CD4-positive, alpha-beta memory T cell (primary cell): ENCODE data around the gene ST6GALNAC4. TPM values are rescaled to one million over a fixed set of nuclear protein-coding genes. Genes with fewer than 3 reads are reported as not detected.
A peak's percentile ranks its signal among the peaks of the same experiment; 100 is the strongest.

ENCODE experiments used
- CTCF ChIA-PET: fragments of 350-600 bp; sonication (Branson Sonifier 250); formaldehyde crosslinking; loops from one replicate; lab custom pipeline; 2021; ENCODE audit warnings: inconsistent platforms; ENCODE audit not compliant: partially characterized antibody; lab: Charles Lee
- POLR2A ChIA-PET: fragments of 350-600 bp; sonication (Branson Sonifier 250); formaldehyde crosslinking; loops from one replicate; lab custom pipeline; 2021; ENCODE audit not compliant: partially characterized antibody; lab: Charles Lee
- DNase-seq, 5 donors: peaks; one replicate each; pipeline versions ENCODE4 v3.0.0 to v3.0.0-alpha.2; 2020 to 2022; ENCODE audit warnings: mixed read lengths in 1 of 5
- H3K27ac ChIP-seq: one replicate; pipeline ENCODE4 v1.7.0; 2013; ENCODE audit warnings: low read depth, low read length
- H3K27me3 ChIP-seq: 2 replicates; pipeline ENCODE4 v1.7.0; 2013; ENCODE audit warnings: mild to moderate bottlenecking, low read length, moderate library complexity; ENCODE audit not compliant: insufficient read depth
- H3K36me3 ChIP-seq: 2 replicates; pipeline ENCODE4 v1.7.0; 2013; ENCODE audit warnings: mild to moderate bottlenecking, low read length, moderate library complexity; ENCODE audit not compliant: insufficient read depth
- H3K4me1 ChIP-seq: 2 replicates; pipeline ENCODE4 v1.7.0; 2013; ENCODE audit warnings: mild to moderate bottlenecking, low read length, moderate library complexity; ENCODE audit not compliant: insufficient read depth
- H3K4me3 ChIP-seq, 2 donors: one replicate each; pipeline ENCODE4 v1.7.0; 2013; ENCODE audit warnings: low read length in 2 of 2, mild to moderate bottlenecking in 1 of 2
- H3K9me3 ChIP-seq, 2 donors: one replicate each; pipeline ENCODE4 v1.7.0; 2013; ENCODE audit warnings: low read length in 2 of 2, control low read depth in 1 of 2; ENCODE audit not compliant: control insufficient read depth in 1 of 2
- H3K27ac Mint-ChIP-seq, 7 donors: one replicate each; pipeline ENCODE4 v1.8.0; 2020 to 2021; ENCODE audit warnings: mixed read lengths in 7 of 7, mild to moderate bottlenecking in 6 of 7, inconsistent platforms in 3 of 7, moderate library complexity in 3 of 7
- H3K27me3 Mint-ChIP-seq, 2 donors: one replicate each; pipeline ENCODE4 v1.8.0; 2020 to 2021; ENCODE audit warnings: mixed read lengths in 2 of 2
- H3K36me3 Mint-ChIP-seq, 2 donors: one replicate each; pipeline ENCODE4 v1.8.0; 2020 to 2021; ENCODE audit warnings: mixed read lengths in 2 of 2, inconsistent platforms in 1 of 2, mild to moderate bottlenecking in 1 of 2
- H3K4me1 Mint-ChIP-seq, 4 donors: one replicate each; pipeline ENCODE4 v1.8.0; 2020 to 2021; ENCODE audit warnings: mixed read lengths in 4 of 4, mild to moderate bottlenecking in 1 of 4
- H3K4me3 Mint-ChIP-seq, 8 donors: one replicate each; pipeline ENCODE4 v1.8.0; 2020 to 2021; ENCODE audit warnings: mixed read lengths in 8 of 8, mild to moderate bottlenecking in 7 of 8, moderate library complexity in 6 of 8, inconsistent platforms in 3 of 8
- H3K9me3 Mint-ChIP-seq, 8 donors: one replicate each; pipeline ENCODE4 v1.8.0; 2020 to 2021; ENCODE audit warnings: mixed read lengths in 8 of 8, mild to moderate bottlenecking in 5 of 8, inconsistent platforms in 3 of 8, moderate library complexity in 1 of 8
- intact Hi-C: fragments of 100-400 bp; cut with micrococcal nuclease; formaldehyde crosslinking; loops from one replicate; pipeline ENCODE4 v1.15.1; 2023
- polyA plus RNA-seq, 2 donors: library from polyadenylated mRNA; unstranded; fragments of 300-500 nt; fragmentation: Illumina TruSeq; gene quantifications; one replicate each; pipeline ENCODE4 v1.2.3, GENCODE V29; 2021
- total RNA-seq, 2 experiments: library from RNA; stranded (reverse); gene quantifications; one replicate each; pipeline ENCODE4 v1.2.3, GENCODE V29; 2021

ST6GALNAC4 gene
- 10 to 100 TPM; 35.7 to 38.1 TPM for total RNA-seq
- polyA plus RNA-seq, result 10 to 100 TPM; 10.2 to 18.5 TPM

- Histone ChIP-seq H3K27me3 (no peaks in the 10 kb centered on the region), H3K27ac (peak within 1 kb of the TSS; percentile 52), H3K9me3 (no peaks in the 10 kb centered on the region), H3K4me3 (peak within 1 kb of the TSS; percentile 66 to 76), H3K36me3 (no peaks in the 10 kb centered on the region), H3K4me1 (peaks cover 38% of the 10 kb centered on the region)
- ChIA-PET POLR2A (interaction anchor here (0.6 to 6.3 kb wide), 17 partner anchors 9 to 309 kb away, joined by 3 to 87 read pairs (median 4); partner anchors contain the start of genes CDK9, DPM2, PIP5KL1 and PTRH1), CTCF (interaction anchor here (0.8 to 4.3 kb wide), 11 partner anchors 9 to 339 kb away, joined by 3 to 30 read pairs (median 5); partner anchors contain the start of genes ST6GALNAC6 and TOR2A)
- Mint-ChIP-seq H3K4me1 (peaks cover 12 to 65% (median 39%) of the 10 kb centered on the region in 4 donors), H3K36me3 (peaks cover 7 to 17% of the 10 kb centered on the region in 2 donors), H3K9me3 (no peaks in the 10 kb centered on the region), H3K27me3 (no peaks in the 10 kb centered on the region), H3K4me3 (peak within 1 kb of the TSS; percentile 78 to 88 (median 84)), H3K27ac (peak within 1 kb of the TSS; percentile 63 to 84 (median 79))
- DNase-seq, result peak; percentile 90 to 93 (median 91)
- intact Hi-C loops, result loop anchor here (1.0 to 5.0 kb wide), 8 partner anchors 11 to 415 kb away; partner anchors contain the start of genes FPGS, PIP5KL1, STXBP1 and TOR2A
Measured at GRCh38 chr9:127916720-127917581, at the start of gene ST6GALNAC4. Gene ST6GALNAC4 (minus strand): TSS chr9:127917041. CDS start chr9:127916419, 622 bp downstream.

GRCh38 chr9:127965953-127966352, 49.1 kb upstream of the ST6GALNAC4 start:
- H3K27ac Mint-ChIP-seq, result peak overlapping the region; percentile 48 to 97 (median 84)
- H3K4me3 Mint-ChIP-seq, result peak overlapping the region; percentile 74 to 95 (median 80)
- no peaks in the 10 kb centered on the region for H3K9me3 Mint-ChIP-seq
- ChIA-PET CTCF (interaction anchor here (1.1 to 17.5 kb wide), 4 partner anchors 10 to 68 kb away, joined by 3 to 182 read pairs (median 6); no protein-coding TSS in a partner anchor), POLR2A (interaction anchor here (1.0 to 36.2 kb wide), 5 partner anchors 2 to 60 kb away, joined by 3 to 1317 read pairs (median 482); partner anchors contain the start of genes DPM2 and EEIG1)
- H3K4me1 ChIP-seq, result peaks cover 100% of the 10 kb centered on the region
- no peaks in the 10 kb centered on the region for H3K27me3 ChIP-seq
- no peak for DNase-seq
- peaks cover 75 to 100% (median 92%) of the 10 kb centered on the region in 4 donors for H3K4me1 Mint-ChIP-seq
- H3K4me3 ChIP-seq, result peak overlapping the region in 1 of 2 donors; percentile 9
- intact Hi-C loops, result no loop called here
- no peaks in the 10 kb centered on the region for H3K27me3 Mint-ChIP-seq
- H3K27ac ChIP-seq, result peak overlapping the region; percentile 78
- no peaks in the 10 kb centered on the region for H3K9me3 ChIP-seq
- peaks cover 6% of the 10 kb centered on the region for H3K36me3 ChIP-seq
- peaks cover 22 to 55% of the 10 kb centered on the region in 2 donors for H3K36me3 Mint-ChIP-seq

- ChIA-PET CTCF (interaction anchor here (0.7 to 13.9 kb wide), 4 partner anchors 9 to 72 kb away, joined by 3 to 300 read pairs (median 4); no protein-coding TSS in a partner anchor), POLR2A (interaction anchor here (0.7 to 36.2 kb wide), 5 partner anchors 0 to 63 kb away, joined by 3 to 1317 read pairs (median 482); partner anchors contain the start of gene EEIG1)
- Mint-ChIP-seq H3K9me3 (no peaks in the 10 kb centered on the region), H3K4me3 (peak overlapping the region; percentile 38 to 86 (median 72)), H3K36me3 (peaks cover 28 to 59% of the 10 kb centered on the region in 2 donors), H3K27ac (peak overlapping the region; percentile 85 to 97 (median 88)), H3K4me1 (peaks cover 72 to 100% (median 93%) of the 10 kb centered on the region in 4 donors), H3K27me3 (no peaks in the 10 kb centered on the region)
- H3K9me3 ChIP-seq, result no peaks in the 10 kb centered on the region
- intact Hi-C loops, result no loop called here
- no peak for DNase-seq
- H3K36me3 ChIP-seq, result peaks cover 6% of the 10 kb centered on the region
- peak overlapping the region in 1 of 2 donors; percentile 17 for H3K4me3 ChIP-seq
- H3K27ac ChIP-seq, result peak overlapping the region; percentile 47
- peaks cover 100% of the 10 kb centered on the region for H3K4me1 ChIP-seq
- no peaks in the 10 kb centered on the region for H3K27me3 ChIP-seq
Measured at GRCh38 chr9:127963359-127964064, 46.7 kb upstream of the ST6GALNAC4 start.

- no peak for DNase-seq
- H3K4me1 Mint-ChIP-seq, result peaks cover 67 to 100% (median 90%) of the 10 kb centered on the region in 4 donors
- intact Hi-C loops, result no loop called here
- H3K9me3 Mint-ChIP-seq, result no peaks in the 10 kb centered on the region
- Histone ChIP-seq H3K4me1 (peaks cover 100% of the 10 kb centered on the region), H3K27ac (peak overlapping the region; percentile 47), H3K27me3 (no peaks in the 10 kb centered on the region), H3K4me3 (peak overlapping the region in 1 of 2 donors; percentile 17), H3K9me3 (no peaks in the 10 kb centered on the region), H3K36me3 (peaks cover 6% of the 10 kb centered on the region)
- CTCF ChIA-PET, result interaction anchor here (0.7 to 13.9 kb wide), 4 partner anchors 9 to 73 kb away, joined by 3 to 300 read pairs (median 4); no protein-coding TSS in a partner anchor
- POLR2A ChIA-PET, result interaction anchor here (0.7 to 36.2 kb wide), 5 partner anchors 1 to 63 kb away, joined by 3 to 1317 read pairs (median 482); partner anchors contain the start of gene EEIG1
- peak overlapping the region; percentile 85 to 97 (median 88) for H3K27ac Mint-ChIP-seq
- H3K4me3 Mint-ChIP-seq, result peak overlapping the region in 7 of 8 donors; percentile 25 to 86 (median 72)
- H3K27me3 Mint-ChIP-seq, result no peaks in the 10 kb centered on the region
- peaks cover 27 to 56% of the 10 kb centered on the region in 2 donors for H3K36me3 Mint-ChIP-seq
Measured at GRCh38 chr9:127963041-127963358, 46.2 kb upstream of the ST6GALNAC4 start.

- H3K36me3 ChIP-seq, result peaks cover 6% of the 10 kb centered on the region
- no peak for DNase-seq
- peaks cover 66 to 100% (median 89%) of the 10 kb centered on the region in 4 donors for H3K4me1 Mint-ChIP-seq
- peak overlapping the region; percentile 37 to 97 (median 88) for H3K27ac Mint-ChIP-seq
- intact Hi-C loops, result no loop called here
- peaks cover 30 to 54% of the 10 kb centered on the region in 2 donors for H3K36me3 Mint-ChIP-seq
- H3K4me3 Mint-ChIP-seq, result peak overlapping the region in 7 of 8 donors; percentile 25 to 86 (median 73)
- H3K9me3 ChIP-seq, result no peaks in the 10 kb centered on the region
- POLR2A ChIA-PET, result interaction anchor here (1.2 to 36.2 kb wide), 4 partner anchors 1 to 64 kb away, joined by 4 to 1317 read pairs (median 482); partner anchors contain the start of gene EEIG1
- peak overlapping the region; percentile 37 for H3K27ac ChIP-seq
- H3K4me1 ChIP-seq, result peaks cover 100% of the 10 kb centered on the region
- CTCF ChIA-PET, result interaction anchor here (0.8 to 13.9 kb wide), 4 partner anchors 9 to 107 kb away, joined by 3 to 300 read pairs (median 6); no protein-coding TSS in a partner anchor
- H3K27me3 ChIP-seq, result no peaks in the 10 kb centered on the region
- H3K9me3 Mint-ChIP-seq, result no peaks in the 10 kb centered on the region
- H3K27me3 Mint-ChIP-seq, result no peaks in the 10 kb centered on the region
- H3K4me3 ChIP-seq, result no peak overlapping the region
Measured at GRCh38 chr9:127962278-127962677, 45.4 kb upstream of the ST6GALNAC4 start.

- Mint-ChIP-seq H3K27ac (peak overlapping the region; percentile 85 to 97 (median 91)), H3K36me3 (peaks cover 30 to 54% of the 10 kb centered on the region in 2 donors), H3K4me3 (peak overlapping the region in 7 of 8 donors; percentile 34 to 86 (median 73)), H3K4me1 (peaks cover 64 to 100% (median 86%) of the 10 kb centered on the region in 4 donors), H3K27me3 (no peaks in the 10 kb centered on the region), H3K9me3 (no peaks in the 10 kb centered on the region)
- no peaks in the 10 kb centered on the region for H3K27me3 ChIP-seq
- H3K36me3 ChIP-seq, result peaks cover 6% of the 10 kb centered on the region
- H3K9me3 ChIP-seq, result no peaks in the 10 kb centered on the region
- intact Hi-C loops, result no loop called here
- CTCF ChIA-PET, result interaction anchor here (0.8 to 13.9 kb wide), 5 partner anchors 9 to 108 kb away, joined by 3 to 300 read pairs (median 8); partner anchors contain the start of gene EEIG1
- H3K4me3 ChIP-seq, result no peak overlapping the region
- POLR2A ChIA-PET, result interaction anchor here (0.7 to 36.2 kb wide), 7 partner anchors 9 to 64 kb away, joined by 3 to 1317 read pairs (median 3); partner anchors contain the start of gene EEIG1
- H3K27ac ChIP-seq, result peak overlapping the region; percentile 37
- no peak for DNase-seq
- peaks cover 100% of the 10 kb centered on the region for H3K4me1 ChIP-seq
Measured at GRCh38 chr9:127961613-127962155, 44.8 kb upstream of the ST6GALNAC4 start.
